GM18909 (cell line): Measurements from ENCODE around the gene C14orf93.

Experiments
- ATAC-seq: cut with Tn5 transposase; IDR thresholded peaks from one replicate; pipeline ENCODE4 v1.9.1; 2021; ENCODE audit warnings: mild to moderate bottlenecking; ENCODE audit not compliant: unreplicated experiment, poor library complexity

C14orf93 gene

DNA sequence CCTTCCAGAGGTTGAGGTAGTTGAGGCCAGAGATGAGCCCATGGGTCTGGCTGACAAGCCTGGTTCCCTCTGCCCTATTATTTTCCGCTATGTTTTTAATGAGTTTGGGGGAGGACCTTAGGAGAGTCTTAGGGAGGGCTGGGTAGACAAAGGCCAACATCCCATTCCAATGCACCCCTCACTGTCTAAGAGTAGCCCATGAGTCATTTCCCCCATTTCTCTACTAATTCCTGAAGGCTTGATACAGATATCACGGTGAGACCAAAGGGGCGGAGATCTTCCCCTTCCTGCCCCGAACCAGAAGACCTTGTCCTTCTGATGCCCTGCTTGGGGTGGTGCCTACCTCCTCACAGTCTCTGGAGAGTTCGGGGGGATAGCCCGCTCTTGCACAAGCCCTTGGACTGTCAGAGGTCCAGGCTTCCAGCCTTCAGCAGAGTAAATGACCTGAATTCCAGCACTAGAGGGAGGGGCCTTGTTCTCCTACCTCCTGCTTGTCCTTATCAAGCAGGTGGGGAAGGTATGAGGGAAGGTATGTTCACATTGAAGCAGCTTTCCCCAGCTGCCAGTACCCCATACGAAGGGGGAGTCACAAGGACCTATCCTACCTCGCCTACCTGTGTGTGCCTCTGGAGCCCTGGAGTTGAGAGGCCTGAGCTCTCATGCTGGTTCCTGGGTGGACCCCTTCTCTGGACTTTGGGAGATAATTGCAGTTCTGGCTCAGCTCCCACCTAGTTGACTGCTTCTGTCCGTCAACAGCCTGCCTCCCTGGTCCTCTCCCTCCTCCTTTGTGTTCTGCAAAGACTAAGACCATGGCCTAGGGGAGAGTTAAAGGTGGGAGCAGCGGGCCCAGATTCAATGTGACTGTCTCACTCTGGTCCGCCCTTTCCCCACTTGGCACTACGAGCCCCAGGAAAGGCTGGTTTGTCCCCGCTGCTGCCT lies 35.7 kb upstream of the C14orf93 start:
- ATAC-seq = no peak

DNA sequence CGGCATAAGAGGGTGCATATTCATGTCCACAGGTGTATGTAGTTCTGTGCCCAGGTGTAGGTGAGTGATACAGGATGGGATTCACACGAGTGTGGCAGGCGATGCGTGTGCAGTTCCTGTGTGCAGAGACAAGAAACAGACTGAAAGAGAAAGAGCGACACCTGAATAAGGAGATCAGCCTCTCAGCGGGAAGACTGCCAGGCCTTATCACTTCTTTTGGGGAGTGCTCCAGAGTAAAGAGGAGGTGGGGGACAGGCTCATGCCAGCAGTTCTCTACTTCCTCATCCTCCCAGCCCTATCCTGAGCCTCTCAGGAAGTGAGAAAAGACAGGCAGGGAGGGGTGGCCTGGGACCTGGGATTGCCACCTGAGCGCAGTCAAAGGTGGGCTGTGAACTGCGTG lies 34.9 kb upstream of the C14orf93 start:
- ATAC-seq = no peak

- no peak for ATAC-seq
These were observed 33.8 kb upstream of the C14orf93 start for GRCh38 chr14:23043754-23044153.

DNA sequence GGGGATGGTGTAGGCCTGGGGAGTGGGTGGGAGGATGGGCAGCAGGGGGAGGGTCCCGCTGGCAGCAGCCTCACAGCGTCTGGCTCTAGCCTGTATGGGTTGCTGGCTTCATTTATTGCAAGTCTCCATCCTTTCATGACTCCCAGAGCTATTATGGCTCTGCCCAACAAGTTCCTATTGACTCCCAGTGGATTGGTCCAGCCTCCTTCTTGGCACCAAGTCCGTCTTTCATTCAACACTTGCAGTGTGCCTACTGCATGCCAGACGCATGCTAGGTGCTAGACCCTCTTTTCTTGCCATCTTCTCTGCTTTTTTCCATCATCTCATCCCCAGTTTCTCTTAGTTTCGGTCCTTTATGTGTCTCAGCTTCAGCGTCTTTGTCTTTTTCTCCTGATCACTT lies 33.2 kb upstream of the C14orf93 start:
- ATAC-seq = no peak

DNA sequence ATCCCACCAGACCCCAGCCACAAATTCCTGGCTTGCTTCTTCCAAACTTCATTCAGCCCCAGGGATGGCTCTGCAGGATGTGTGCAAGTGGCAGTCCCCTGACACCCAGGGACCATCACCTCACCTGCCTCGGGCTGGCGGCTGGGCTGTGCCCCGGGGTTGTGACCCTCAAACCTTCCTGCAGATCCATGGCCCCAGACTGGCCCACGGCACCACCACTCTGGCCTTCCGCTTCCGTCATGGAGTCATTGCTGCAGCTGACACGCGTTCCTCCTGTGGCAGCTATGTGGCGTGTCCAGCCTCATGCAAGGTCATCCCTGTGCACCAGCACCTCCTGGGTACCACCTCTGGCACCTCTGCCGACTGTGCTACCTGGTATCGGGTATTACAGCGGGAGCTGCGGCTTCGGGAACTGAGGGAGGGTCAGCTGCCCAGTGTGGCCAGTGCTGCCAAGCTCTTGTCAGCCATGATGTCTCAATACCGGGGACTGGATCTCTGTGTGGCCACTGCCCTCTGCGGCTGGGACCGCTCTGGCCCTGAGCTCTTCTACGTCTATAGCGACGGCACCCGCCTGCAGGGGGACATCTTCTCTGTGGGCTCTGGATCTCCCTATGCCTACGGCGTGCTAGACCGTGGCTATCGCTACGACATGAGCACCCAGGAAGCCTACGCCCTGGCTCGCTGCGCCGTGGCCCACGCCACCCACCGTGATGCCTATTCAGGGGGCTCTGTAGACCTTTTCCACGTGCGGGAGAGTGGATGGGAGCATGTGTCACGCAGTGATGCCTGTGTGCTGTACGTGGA lies 32.4 kb upstream of the C14orf93 start, which contains the start of gene PSMB11:
Gene PSMB11, plus strand, starts transcription at position 51 of the 804 bp plus-strand sequence. Its CDS starts 14 bp downstream, at position 65.
- ATAC-seq = no peak

- ATAC-seq = no peak
These were observed 31.8 kb upstream of the C14orf93 start for GRCh38 chr14:23041729-23042128.

DNA sequence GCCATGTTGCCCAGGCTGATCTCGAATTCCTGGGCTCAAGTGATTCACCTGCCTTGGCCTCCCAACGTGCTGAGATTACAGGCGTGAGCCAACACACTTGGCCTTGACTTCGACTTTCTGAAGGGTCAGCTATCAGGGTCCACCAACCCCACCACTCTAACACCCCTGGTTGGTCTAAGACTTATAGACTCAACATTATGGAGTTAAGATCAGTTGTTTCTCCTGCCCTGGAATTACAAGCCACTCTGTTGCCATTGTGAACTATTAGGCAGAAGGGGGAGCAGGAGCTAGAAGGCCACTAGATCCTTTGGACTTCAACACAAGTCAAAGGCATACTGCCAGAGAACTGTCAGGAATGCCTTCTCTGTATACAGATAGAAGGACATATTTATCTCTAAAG lies 30.2 kb upstream of the C14orf93 start:
- ATAC-seq = no peak

DNA sequence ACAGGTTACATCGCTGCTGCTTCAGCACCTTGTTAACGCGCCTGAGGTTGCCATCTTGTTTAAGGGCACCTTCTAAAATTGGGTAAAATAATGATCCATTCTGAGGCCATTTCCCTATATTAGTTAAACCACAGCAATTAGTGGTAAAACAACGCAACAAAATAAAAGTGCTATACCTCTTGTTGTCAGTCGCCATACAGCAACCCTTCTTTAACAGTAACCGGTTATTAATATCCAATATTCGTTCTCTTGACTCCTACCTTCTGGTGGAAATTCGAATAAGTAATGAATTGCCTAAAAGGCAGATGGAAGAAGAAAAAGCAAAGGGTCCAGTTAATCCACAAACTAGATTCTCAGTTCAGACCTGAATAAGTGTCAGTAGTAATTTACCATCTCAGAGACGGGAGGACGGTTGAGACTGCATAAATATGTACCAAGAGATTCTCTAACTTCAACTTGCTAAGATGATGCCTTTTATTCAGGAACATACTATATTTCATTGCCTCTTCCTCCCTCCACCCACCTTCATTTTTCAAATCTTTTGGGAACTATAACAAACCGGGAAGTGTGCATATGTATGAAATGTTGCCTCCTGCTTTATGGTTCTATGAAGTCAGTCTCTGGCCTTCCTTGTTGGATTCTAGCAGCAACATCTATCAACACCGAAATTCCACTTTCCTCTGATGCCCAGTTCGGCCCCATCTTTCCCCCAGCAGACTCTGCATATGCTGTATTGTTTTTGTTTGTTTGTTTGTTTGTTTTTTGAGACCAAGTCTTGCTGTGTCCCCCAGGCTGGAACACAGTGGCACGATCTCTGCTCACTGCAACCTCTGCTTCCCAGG lies 25.6 kb upstream of the C14orf93 start:
- no peak for ATAC-seq

- ATAC-seq = peak; percentile 94
These were observed 24.8 kb upstream of the C14orf93 start, which contains the start of gene PSMB5 for GRCh38 chr14:23034498-23035302. TSS of gene PSMB5 (minus strand) at chr14:23034900. CDS start at chr14:23034881, 19 bp downstream.

- no peak for ATAC-seq
These were observed 24.0 kb upstream of the C14orf93 start for GRCh38 chr14:23033801-23034497.

DNA sequence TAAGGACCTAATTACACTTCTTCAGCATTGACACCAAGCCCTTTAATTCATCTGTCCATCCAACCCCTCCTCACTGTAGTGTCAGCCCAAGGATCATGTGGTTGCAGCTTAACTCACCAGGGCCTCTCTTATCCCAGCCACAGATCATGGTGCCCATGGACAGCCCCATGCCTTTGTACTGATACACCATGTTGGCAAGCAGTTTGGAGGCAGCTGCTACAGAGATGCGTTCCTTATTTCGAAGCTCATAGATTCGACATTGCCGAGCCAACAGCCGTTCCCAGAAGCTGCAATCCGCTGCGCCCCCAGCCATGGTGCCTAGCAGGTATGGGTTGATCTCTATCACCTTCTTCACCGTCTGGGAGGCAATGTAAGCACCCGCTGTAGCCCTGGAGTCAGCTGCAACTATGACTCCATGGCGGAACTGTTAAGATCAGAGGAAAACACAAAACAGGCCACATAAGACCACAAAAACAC lies 23.3 kb upstream of the C14orf93 start:
- no peak for ATAC-seq

DNA sequence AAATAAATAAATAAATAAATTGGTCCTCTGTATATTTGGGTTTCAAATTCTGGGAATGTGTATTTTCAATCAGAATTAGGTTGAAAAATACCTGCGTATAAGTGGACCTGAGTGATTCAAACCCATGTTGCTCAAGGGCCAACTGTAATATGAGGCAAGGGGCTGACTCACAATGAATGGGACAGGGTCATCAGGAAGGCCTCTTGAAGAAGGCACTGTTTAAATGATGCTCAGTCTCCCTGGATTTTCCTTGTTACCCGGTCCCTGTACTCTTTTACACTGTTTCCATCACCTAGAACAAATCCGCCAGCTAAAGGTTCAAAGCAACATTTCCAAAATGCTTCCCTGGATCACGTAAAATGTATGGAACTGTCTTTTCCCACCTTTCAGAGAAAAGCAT lies 21.0 kb upstream of the C14orf93 start:
- ATAC-seq = no peak

- no peak for ATAC-seq
These were observed 18.9 kb upstream of the C14orf93 start for GRCh38 chr14:23028799-23029198.

DNA sequence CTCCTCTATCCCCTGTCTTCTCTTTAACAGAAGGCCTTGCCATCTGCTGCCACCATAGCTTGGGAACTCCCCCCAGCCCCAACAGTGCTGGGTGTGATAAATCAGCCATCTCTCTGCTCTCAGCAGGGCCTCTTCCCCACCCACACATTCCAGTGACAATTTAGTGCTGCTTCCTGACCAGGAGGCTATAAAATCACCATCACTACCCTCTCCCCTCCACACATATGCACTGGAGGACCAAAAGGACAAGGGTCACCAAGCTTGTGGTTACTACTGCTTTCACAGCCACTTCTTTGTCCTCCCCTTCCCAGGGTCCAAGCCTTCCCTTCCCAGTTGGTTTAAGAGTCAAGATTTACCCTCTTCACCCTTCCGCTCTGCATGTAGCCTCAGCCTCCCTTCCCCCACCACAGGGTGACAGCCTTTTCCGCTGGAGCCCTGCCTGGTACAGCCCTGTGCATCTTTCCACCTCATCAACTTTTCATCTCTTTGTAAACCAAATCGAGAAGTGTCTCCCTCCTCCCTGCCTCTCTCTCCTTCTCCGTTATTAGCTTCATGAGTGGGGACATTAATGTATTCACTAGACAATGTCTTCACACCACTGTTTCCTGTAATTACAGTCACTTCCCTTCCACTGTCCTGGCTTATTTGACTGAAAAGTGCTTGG lies 15.3 kb upstream of the C14orf93 start:
- no peak for ATAC-seq

DNA sequence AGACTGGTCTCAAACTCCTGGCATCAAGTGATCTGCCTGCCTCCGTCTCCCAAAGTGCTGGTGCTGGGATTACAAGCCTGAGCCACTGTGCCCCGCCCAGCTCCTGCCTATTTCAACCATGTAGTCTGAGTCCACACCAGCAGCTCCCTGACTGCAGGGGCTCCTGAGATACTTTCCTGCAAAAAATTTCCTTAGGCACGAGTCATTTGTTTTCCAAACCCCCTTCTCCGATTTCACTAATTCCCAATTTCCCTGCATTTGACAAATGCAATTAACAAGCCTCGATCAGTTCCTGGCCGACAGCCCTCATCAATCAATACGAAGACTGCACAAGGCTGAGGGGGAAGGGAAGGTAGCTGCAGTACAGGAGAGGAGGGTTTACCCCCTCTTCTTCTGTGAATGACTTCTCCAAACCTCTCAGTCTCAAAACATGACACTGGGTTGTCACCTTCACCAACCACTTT lies 14.7 kb upstream of the C14orf93 start:
- ATAC-seq = no peak

DNA sequence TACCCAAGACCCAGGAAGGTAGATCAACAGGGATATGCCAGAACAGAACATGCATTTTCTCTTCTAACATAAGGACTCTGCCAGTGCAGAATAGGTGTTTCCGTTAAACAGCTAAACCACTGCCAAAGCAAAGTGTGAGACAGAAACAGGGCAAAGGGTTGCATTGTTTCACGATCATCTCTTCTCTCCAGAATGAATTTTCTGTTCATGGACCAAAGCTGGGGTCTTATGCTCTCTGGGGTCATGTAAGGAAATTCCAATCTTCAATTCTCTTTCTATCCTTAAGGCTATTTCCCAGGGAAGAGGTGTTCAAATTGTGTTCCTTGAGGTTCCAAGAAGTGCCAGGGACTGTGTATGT lies 13.8 kb upstream of the C14orf93 start:
- no peak for ATAC-seq

GRCh38 chr14:23023022-23023794 lies 13.3 kb upstream of the C14orf93 start:
- ATAC-seq = no peak
